D721Med (cell line): ENCODE results near the gene CNP.

Source experiments
- DNase-seq: peaks from one replicate; pipeline ENCODE4 v3.0.0; 2011; ENCODE audit warnings: low spot score; ENCODE audit not compliant: insufficient read length
- FAIRE-seq: peaks from 2 replicates; lab custom pipeline; 2011; peaks lifted over from hg19 to GRCh38; lab: Jason Lieb, UNC
- CTCF ChIP-seq: IDR thresholded peaks from 2 replicates; pipeline ENCODE4 v1.5.1; 2012; ENCODE audit warnings: mild to moderate bottlenecking, control low read depth; ENCODE audit not compliant: insufficient read depth; ENCODE audit errors: missing control alignments

CNP gene

GRCh38 chr17:41985919-41986318 lies 19.3 kb downstream of the CNP start:
- TF ChIP-seq CTCF: no peak
- DNase-seq (no peak), FAIRE-seq (no peak)

- no peak for DNase-seq
- no peak for FAIRE-seq
- no peak for TF ChIP-seq CTCF
These were observed 20.0 kb downstream of the CNP start for GRCh38 chr17:41986634-41987033.

- DNase-seq (no peak), FAIRE-seq (no peak)
- no peak for TF ChIP-seq CTCF
These were observed 21.0 kb downstream of the CNP start for GRCh38 chr17:41987642-41988041.

- DNase-seq (no peak), FAIRE-seq (no peak)
- no peak for TF ChIP-seq CTCF
These were observed 21.8 kb downstream of the CNP start for GRCh38 chr17:41988418-41988817.

- DNase-seq (no peak), FAIRE-seq (no peak)
- no peak for TF ChIP-seq CTCF
These were observed 23.3 kb downstream of the CNP start for GRCh38 chr17:41989702-41990419.

GRCh38 chr17:41992576-41992975 lies 26.0 kb downstream of the CNP start:
- TF ChIP-seq CTCF: no peak
- FAIRE-seq (no peak), DNase-seq (no peak)

GRCh38 chr17:41996855-41997164 lies 30.2 kb downstream of the CNP start:
- FAIRE-seq (no peak), DNase-seq (no peak)
- TF ChIP-seq CTCF: no peak
